Mesendoderm (in vitro differentiated cells): ENCODE results near the gene PAX6.

Experiments used
- DNase-seq: peaks from one replicate; pipeline ENCODE4 v3.0.0; 2013
- H2AK5ac ChIP-seq: 2 replicates; pipeline ENCODE4 v1.6.1; 2013; ENCODE audit warnings: low read length, inconsistent platforms
- H2BK120ac ChIP-seq: 2 replicates; pipeline ENCODE4 v1.6.1; 2013; ENCODE audit warnings: low read depth, mild to moderate bottlenecking, low read length, moderate library complexity, mixed read lengths
- H2BK15ac ChIP-seq: replicated peaks from 2 replicates; pipeline ENCODE4 v1.6.1; 2013; ENCODE audit warnings: low read depth, mild to moderate bottlenecking, moderate library complexity
- H2BK5ac ChIP-seq: 2 replicates; pipeline ENCODE4 v1.6.1; 2013; ENCODE audit warnings: low read length, inconsistent platforms
- H3K18ac ChIP-seq: 2 replicates; pipeline ENCODE4 v1.6.1; 2013; ENCODE audit warnings: mild to moderate bottlenecking, low read length, mixed read lengths
- H3K23ac ChIP-seq: one replicate; pipeline ENCODE4 v1.6.1; 2013; ENCODE audit warnings: low read length
- H3K27ac ChIP-seq: 2 replicates; pipeline ENCODE4 v1.5.1; 2013; ENCODE audit warnings: low read depth, mild to moderate bottlenecking, inconsistent platforms, low read length, moderate library complexity
- H3K27me3 ChIP-seq: 2 replicates; pipeline ENCODE4 v1.6.1; 2013; ENCODE audit warnings: low read length, control low read depth, mild to moderate bottlenecking, inconsistent platforms; ENCODE audit not compliant: insufficient read depth, poor library complexity
- H3K36me3 ChIP-seq: 2 replicates; pipeline ENCODE4 v1.6.1; 2013; ENCODE audit warnings: low read length, inconsistent platforms; ENCODE audit not compliant: control insufficient read depth, insufficient read depth
- H3K4ac ChIP-seq: one replicate; pipeline ENCODE4 v1.6.1; 2013; ENCODE audit warnings: low read depth, mild to moderate bottlenecking, low read length, moderate library complexity
- H3K4me1 ChIP-seq: 2 replicates; pipeline ENCODE4 v1.6.1; 2013; ENCODE audit warnings: low read depth, low read length, inconsistent platforms; ENCODE audit not compliant: control insufficient read depth
- H3K4me2 ChIP-seq: 2 replicates; pipeline ENCODE4 v1.6.1; 2013; ENCODE audit warnings: low read length
- H3K4me3 ChIP-seq: 2 replicates; pipeline ENCODE4 v1.5.1; 2013; ENCODE audit warnings: mild to moderate bottlenecking, low read length
- H3K56ac ChIP-seq: one replicate; pipeline ENCODE4 v1.6.1; 2013; ENCODE audit warnings: low read length
- H3K79me1 ChIP-seq: 2 replicates; pipeline ENCODE4 v1.6.1; 2013; ENCODE audit warnings: low read length, inconsistent platforms
- H3K79me2 ChIP-seq: 2 replicates; pipeline ENCODE4 v1.6.1; 2013; ENCODE audit warnings: mild to moderate bottlenecking, low read length; ENCODE audit not compliant: control insufficient read depth, insufficient read depth
- H3K9ac ChIP-seq: 2 replicates; pipeline ENCODE4 v1.6.1; 2013; ENCODE audit warnings: low read length, inconsistent platforms
- H4K5ac ChIP-seq: one replicate; pipeline ENCODE4 v1.6.1; 2013; ENCODE audit warnings: low read length
- H4K8ac ChIP-seq: one replicate; pipeline ENCODE4 v1.6.1; 2013; ENCODE audit warnings: low read depth, mild to moderate bottlenecking, control low read depth, low read length, moderate library complexity
- WGBS: extraction: QIAGEN DNeasy Blood & Tissue Kit; methylation state at CpG from one replicate; pipeline ENCODE4 v1.1.7; 2013; ENCODE audit warnings: low lambda C conversion rate, missing lambda C conversion rate; ENCODE audit not compliant: insufficient coverage; ENCODE audit errors: extremely low coverage; 5-methylcytosine and 5-hydroxymethylcytosine counted together

The PAX6 gene

DNA sequence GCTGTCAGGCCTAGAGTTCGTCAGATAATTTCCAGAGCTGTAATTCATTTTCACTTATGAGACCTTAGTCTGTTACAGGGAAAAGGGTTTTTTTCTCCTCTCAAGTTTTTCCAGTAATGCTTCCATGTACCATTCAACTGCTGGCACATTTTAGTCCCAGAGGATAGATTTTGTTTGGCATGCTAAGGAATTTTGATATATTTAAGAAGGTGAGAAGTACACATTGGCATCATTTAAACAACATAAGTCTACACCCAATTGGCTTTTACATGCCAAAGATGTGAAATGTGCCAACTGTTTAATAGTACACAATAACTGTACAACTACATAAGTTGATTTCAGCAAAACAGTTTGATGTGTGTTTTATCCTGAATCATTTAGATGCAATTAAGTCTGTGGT is 71.0 kb downstream of the PAX6 start:
- no peak overlapping the region for H3K18ac ChIP-seq
- no peak overlapping the region for H3K4me3 ChIP-seq
- no peak for DNase-seq
- no peak overlapping the region for H3K4me2 ChIP-seq
- H3K4me1 ChIP-seq: no peaks in the 10 kb centered on the region
- no peak overlapping the region for H2BK5ac ChIP-seq
- H3K23ac ChIP-seq: no peak overlapping the region
- H3K4ac ChIP-seq: no peak overlapping the region
- no peaks in the 10 kb centered on the region for H3K79me1 ChIP-seq
- no peak overlapping the region for H3K27ac ChIP-seq
- H3K56ac ChIP-seq: no peak overlapping the region
- WGBS: no CpG with 5 or more reads among the region's 1 CpG
- no peaks in the 10 kb centered on the region for H3K79me2 ChIP-seq
- H4K8ac ChIP-seq: no peak overlapping the region
- H2BK120ac ChIP-seq: no peak overlapping the region
- H3K27me3 ChIP-seq: no peaks in the 10 kb centered on the region
- no peak overlapping the region for H3K9ac ChIP-seq
- no peak overlapping the region for H2BK15ac ChIP-seq
- H4K5ac ChIP-seq: no peak overlapping the region
- no peaks in the 10 kb centered on the region for H3K36me3 ChIP-seq
- no peak overlapping the region for H2AK5ac ChIP-seq
